ENCODE measurements around the gene MTIF3.

- TF ChIP-seq CTCF (IDR thresholded peaks at IDR 0.05 in 8 of 11, conservative IDR thresholded peaks at IDR 0.05 in 3 of 11): peak in 10 of 11 experiments; percentile 7 to 68 (median 47)
- TF ChIP-seq POLR2AphosphoS5 (IDR thresholded peaks at IDR 0.05): no peak
Observed at GRCh38 chr13:27481766-27482165, 31.4 kb upstream of the MTIF3 start.
